RKO (cell line): ENCODE measurements around the gene PIP5KL1.

Experiments used
- DNase-seq: peaks from one replicate; pipeline ENCODE4 v3.0.0-alpha.2; 2016; ENCODE audit warnings: low spot score

Gene PIP5KL1

DNA sequence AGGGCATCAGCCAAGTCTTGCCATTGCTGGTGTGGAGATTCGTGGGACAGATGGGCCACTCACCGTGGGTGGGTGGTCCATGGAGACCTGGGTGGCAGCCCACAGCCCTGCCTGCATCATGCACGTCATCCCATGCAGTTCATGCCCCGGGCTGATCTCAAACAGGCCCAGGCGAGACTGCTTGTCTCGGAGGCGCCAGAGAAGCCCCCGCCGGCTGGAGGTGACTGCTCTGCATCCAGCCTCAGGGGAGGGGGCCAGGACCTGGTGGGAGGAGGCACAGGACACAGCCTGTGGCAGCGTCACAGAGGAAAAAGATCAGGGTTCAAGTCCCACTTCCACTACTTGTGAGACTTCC, 975 bp downstream of the PIP5KL1 start:
- no peak for DNase-seq

DNA sequence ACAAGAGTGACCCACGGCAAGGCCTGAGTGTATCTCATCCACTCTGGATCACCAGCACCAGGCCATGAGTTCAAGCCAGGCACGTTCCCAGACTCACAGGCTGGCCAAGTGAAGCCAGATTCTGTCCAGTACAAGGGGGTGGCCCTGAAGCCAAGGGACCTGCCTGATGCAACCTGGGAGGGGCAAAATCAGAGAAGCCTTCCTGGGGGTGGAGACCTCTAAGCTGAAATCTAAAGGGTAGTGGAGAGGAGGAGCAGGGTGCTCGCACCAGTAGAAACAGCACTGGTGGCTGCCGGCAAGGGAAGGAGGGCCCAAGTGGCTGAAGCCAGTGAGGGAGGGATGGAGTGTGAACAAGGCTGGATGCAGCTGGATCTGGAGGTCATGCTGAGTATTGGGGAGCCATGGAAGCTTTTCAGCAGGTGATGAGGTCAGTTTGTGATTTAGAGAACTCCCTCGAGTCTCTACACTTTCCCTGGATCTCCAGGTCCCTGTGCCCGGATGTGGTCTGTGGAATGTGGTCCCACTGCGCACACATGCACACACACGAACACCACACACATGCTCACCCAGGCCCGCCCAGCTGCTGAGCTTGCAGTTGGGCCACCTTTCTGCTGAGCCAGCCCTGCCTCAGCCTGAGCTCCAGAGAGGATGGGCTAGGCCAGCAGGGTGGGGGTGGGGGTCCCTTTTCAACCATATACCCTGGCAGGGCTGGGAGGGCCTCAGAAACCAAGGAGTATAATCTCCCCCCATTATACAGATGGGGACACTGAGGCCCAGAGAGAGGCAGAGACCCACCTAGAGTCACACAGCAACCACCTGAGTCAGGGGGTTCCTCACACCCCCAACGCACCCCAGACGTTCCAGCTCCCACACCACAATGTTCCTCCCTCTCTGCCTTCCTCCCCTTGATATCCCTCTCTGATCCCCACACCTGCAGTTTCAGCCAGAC, 1.6 kb downstream of the PIP5KL1 start:
- no peak for DNase-seq

DNA sequence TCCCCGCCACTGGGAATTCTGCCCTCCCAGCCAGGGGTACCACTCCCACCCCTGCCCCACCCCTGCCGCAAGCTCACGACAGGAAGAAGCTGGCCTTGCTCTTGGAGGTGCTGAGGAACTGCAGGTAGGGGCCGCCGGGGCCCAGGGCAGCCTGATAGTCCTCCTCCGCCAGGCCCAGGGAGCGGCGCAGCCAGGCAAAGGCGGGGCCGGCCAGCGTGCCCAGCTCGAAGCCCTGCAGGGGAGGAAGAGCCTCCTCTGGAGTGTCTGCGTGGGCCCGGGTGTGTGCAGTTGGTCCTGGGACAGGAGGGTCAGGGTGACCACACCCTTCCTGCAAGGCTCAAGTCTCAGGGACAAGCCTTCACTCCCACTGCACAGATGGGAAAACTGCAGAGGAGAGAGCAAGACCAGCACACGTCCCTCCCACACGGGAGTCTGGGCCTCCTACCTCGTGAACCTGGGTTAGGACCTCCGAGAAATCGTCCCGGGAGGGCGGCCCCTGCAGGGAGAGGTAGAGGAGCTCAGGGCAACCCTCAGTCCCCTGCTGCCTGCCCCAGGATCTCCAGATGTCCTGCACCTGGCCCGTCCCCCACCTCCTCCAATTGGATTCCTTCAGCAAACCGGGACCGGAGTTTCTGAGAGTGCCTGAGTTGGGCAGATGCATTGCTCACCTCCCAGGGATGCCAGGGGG, 2.4 kb downstream of the PIP5KL1 start:
- DNase-seq = no peak

DNA sequence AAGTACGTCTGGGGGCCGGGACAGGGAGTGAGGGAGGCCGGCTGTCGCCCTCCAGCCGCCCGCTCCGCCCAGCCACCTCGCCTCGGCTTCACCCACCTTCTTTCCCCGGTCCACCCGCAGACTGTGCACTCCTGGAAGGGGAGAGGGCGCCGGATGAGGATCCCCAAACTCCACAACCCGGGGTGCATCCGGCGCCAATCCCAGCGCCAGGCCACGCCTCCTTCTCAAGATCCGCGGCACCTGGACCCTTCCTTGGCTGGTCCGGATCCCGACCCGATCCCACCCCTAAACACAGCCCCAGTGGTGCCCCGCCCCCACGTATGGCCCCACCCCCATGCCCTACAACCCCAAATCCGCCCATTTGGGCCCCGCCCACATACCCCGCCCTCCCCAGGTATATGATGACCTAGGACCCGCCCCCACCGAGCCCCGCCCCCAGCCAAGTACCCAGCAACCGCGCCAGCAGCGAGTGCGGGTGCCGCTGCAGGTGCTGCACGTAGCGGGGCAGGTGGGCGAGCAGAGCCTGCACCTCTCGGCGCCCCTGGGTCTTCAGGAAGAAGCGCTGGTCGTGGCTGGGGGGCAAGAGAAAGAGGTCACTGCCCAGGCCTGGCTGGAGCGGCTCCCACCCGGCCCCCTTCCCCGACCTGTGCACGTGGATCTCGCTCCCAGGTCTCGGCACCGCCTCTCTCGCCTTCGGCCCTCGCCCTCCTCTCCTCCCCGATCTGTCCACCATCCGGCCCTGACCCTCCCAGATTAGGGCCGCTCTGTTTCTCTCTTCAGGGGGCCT, 3.2 kb downstream of the PIP5KL1 start:
- DNase-seq = peak; percentile 61

DNA sequence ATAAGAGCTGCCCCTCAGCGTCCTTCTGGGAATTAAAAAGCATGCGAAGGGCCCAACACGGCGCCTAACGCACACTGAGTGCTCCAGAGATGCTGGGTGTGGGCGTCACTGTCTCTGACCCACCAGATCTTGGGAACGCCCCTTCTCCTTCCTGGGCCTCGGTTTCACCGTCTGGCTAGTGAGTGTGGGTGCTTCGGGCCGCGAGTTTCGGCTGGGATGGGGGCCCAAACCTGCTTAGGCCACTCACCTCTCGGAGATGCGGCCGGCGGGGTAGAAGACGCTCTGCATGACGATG, 3.7 kb downstream of the PIP5KL1 start:
- peak; percentile 79 for DNase-seq

DNA sequence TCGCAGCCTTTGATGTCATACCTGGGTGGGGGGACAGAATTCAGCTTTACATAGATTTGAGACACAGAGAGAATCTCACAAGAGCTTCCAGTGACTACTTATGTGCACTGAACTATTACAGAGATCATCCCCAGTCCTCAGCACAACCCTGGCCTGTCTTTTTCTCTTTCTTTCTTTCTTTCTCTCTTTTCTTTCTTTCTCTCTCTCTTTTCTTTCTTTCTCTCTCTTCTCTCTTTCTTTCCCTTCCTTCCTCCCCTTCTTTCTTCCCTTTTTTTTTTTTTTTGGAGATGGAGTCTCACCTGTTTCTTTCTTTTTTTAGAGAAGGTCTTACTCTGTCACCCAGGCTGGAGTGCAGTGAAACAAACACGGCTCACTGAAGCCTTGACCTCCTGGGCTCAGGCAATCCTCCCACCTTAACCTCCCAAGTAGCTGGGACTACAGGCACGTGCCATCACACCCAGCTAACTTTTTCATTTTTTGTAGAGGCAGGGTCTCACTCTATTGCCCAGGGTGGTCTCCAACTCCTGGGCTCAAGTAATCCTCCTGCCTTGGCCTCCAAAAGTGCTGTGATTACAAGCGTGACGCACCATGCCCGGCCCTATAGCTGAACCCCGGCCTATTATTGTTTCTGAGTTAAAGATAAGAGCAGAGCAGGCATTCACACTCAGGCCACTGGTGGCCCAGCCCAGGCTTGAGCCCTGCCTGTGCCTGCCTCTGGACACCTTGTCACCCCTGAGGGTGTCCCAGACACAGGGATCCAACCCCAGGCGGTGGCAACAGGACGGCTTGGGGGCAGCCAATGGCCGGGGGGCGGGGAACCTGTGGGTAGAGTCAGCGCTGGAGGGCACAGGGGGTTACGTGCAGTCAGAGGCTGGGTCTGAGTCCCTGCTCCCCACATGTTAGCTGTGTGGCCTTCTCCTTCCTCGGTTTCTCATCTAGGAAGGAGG, 4.3 kb downstream of the PIP5KL1 start:
- peak; percentile 83 for DNase-seq

DNA sequence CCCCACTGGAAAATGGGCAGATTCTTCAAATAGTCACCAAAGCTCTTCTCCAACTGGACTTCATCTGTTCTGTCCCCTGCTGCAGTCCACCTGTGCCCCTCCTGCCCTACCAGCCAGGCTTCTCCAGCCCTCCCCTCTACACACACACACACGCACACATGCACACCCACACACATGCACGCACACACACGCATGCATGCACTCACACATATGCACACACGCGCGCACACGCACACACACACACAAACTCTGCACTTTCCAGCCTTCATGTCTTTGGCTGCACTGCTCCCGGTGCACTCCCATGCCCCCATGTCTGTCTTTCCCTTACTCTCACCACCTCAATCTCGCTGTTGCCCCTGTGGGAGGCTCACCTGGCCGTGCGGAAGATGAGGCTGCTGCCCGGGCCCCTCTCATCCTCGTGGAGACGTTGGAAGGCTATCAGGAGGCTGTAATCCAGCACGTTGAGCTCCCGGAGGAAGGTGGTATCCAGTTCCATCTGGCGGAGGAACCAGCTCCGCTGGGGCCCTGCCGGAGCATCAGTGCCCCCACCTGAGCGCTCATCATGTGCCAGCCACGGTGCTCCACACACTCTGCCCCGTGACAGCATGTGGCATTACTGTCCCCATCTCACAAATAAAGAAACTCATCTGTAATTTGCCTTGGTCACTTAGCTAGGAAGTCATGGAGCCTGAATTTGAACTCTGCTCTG, 5.7 kb downstream of the PIP5KL1 start:
- no peak for DNase-seq

DNA sequence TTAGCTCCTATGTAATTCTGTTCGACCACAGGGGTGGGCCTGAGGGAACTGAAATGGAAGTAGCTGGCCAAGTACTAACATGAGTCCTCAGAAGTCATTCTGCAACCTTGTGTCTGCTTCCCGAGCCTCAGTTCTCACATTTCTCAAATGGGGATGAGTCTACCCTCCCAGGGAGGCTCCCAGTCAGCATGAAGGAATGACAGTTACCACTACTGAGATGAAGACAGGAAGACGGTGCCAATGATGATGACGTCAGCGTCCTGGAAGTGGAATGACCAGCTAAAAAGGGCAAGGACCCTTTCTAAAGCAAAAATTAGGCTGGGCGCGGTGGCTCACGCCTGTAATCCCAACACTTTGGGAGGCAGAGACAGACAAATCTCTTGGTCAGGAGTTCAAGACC, 6.8 kb downstream of the PIP5KL1 start:
- DNase-seq = peak; percentile 100

DNA sequence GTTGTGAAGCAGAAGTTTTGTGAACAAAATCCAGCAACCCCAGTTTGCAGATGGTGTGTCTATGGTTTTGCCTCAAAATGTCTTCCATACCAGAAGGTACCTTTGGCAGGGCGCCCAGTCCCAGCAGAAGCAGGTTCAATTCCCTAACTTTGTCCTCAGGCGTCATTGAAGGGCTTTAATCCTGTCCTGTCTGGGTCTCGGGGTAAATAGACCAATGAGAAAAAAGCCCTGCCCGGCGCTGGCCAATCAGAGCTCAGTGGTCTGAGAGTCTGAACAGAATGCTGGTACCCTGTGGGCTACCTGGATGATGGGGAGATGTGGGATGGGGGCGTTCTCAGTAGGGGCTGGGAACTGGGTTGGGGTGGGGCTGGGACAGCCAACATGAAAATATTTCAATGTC, 7.5 kb downstream of the PIP5KL1 start:
- DNase-seq = no peak

DNA sequence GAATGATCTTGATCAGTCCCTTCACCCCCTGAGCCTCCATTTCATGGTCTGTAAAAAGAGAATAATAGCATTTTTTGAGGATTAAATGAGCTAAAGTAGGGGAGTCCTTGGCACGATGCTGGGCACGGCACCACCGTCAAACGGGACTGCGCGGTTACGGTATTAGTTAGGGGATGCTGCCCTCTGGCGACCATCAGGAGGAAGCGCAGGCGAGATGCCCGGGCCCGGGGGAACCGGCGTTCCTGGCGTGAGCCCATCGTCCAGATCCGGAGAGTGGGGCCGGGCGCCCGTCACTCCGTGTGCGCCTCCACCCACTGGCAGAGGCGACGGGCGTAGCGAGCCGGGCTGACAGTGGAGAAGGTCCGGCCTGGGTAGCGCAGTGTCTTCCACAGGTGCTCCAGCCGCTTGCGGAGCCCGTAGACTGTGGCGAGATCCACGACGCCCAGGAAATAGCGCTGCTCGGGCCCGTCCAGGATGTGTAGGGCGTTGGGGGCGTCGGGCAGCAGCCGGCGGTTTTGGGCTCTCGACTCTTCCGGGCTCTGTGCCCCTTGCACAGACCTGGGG, 8.9 kb downstream of the PIP5KL1 start:
- DNase-seq = peak; percentile 87

DNA sequence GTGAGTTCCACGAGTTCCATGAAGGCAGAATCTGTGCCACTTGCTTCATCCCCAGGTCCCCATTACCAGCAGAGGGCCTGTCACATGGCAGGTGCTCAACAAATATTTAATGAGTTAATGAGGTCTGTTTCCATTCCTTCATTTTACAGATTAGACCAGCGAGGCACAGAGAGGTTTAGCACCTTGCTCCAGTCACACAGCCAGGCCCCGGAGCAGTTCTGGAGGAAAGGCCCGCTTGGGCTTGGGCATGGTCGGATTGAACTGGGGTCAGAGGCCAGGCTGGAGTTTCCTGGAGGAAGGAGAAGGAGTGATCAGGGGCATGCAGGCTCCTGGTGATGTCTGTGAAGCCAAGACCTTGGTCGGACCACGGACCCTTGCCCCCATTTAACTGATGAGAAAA, 9.8 kb downstream of the PIP5KL1 start:
- no peak for DNase-seq

DNA sequence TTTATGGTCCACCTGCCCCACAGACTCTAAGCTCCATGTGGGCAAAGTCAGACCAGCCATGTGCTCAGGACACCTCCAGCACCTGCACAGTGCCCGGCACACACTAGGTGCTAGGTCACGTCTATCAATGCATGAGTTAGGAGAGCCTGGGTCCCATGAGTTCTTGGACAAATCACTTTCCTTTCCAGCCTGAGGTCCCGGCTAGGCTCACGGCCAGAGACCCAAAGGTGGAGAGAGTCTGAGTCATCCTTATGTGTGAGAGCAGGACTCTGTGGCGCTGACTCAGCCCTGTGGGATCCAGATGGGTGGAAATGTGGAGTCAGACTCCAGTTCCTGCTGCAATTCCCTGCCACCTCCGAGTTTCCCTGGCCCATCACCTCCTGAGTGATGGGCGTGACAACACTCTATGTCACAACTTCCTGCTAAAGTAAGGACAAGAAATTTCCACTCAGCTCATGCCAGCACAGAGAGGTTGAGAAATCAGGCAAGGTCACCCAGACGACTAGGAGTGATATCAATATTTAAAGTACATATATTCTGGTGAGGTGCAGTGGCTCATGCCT, 11.2 kb downstream of the PIP5KL1 start:
- DNase-seq = peak; percentile 100

DNA sequence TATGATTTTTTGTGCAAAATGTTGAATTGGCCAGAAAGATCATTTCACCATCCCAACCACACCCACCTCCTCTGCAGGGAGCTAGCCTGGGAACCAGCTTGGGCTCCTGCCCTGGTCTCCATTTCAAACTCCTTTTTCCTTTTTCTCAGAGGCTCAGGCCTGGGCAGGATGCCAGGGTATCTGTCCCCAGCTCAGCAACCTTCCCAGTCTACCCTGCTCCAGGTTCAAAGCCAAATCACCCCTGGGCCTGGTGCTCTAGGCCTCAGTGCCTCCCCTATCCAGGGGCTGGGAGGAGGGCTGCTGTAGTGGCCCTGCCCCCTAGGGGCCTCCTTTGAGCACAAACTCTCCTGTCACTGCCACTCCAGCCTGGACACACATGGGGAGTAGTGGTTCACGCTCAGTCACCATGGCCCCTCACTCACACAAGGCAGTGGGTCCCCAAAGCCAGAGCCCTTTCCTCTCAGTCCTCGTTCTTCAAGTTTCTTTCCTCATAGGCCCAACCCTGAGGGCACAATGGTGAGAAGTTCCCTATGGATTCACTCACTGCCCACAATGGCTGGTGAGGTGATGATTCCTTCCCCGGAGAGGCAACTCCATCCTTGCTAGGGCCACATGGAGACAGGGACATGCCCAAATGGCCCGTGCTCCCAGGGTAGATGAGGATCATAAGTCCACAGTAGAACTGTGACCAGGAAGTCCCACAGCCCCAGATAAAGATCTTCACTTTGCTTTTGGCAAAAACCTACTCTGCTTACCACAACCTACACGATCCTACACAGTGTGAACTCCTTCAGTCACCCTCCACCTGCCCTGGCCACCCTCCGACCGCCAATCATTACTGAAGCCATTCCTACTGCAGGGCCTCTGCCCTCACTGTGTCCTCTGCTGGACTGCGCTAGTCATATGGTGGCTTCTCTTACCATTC, 12.1 kb downstream of the PIP5KL1 start:
- peak; percentile 80 for DNase-seq

DNA sequence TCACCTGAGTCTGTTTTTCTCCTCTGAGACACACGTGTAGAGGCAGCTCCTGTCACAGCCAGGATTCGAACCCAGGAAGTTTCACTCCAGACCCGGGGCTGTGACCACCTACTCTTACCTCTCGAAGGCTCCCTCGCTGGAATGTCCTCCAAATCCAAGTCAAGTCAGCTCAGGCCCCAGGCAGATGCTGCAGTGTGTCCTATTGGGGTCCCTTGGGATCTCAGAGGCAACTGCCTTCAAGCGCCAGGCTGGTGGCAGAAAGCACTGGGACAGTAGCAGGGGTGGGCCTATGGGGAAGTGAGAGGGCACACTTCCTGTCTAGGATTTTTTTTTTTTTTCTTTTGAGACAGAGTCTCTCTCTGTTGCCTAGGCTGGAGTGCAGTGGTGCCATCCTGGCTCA, 13.0 kb downstream of the PIP5KL1 start:
- peak; percentile 70 for DNase-seq

DNA sequence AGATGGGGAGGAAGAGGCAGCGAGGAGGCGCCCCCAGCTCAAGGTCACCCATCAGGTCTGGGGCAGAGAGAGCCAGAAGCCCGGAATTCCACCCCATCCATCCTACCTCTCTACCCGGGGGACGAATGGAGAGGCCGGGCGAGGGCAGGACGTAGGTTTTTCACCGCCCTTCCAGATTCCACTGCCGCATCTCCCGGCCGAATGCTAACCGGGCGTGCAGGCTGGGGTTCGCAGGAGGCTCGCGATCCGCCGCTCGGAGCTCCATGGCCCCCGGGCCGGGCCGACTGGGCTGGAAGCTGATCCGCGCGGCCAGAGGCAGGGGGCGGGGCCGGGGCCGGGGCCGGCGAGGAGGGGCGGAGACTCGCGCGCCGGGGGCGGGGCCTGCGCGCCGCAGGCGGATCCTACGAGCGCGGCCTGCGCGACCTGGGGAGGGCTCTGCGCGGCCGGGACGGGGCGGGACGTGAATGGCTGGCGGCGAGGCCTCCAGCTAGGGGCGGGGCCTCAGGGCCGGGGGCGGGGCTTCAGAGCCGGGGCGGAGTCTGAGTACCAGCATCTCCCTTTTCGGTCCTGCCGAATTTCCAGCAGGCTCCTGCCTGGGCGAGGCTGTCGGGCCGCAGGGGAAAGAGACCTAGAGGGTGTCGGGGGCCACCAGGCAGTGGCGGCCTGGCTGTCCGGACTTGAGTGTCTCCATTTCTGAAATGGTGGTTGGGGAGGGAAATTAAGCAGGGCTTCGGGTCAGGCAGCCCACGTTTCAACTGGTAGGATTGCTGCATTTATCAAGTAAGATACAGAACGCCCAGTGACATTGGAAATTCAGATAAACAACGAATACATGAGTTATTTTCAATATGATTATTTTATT, 13.6 kb downstream of the PIP5KL1 start, which contains the start of gene ST6GALNAC4:
TSS of gene ST6GALNAC4 (minus strand) at position 322 of the 862 bp plus-strand sequence. CDS start 622 bp downstream, outside the sequence.
- peak; percentile 97 for DNase-seq

DNA sequence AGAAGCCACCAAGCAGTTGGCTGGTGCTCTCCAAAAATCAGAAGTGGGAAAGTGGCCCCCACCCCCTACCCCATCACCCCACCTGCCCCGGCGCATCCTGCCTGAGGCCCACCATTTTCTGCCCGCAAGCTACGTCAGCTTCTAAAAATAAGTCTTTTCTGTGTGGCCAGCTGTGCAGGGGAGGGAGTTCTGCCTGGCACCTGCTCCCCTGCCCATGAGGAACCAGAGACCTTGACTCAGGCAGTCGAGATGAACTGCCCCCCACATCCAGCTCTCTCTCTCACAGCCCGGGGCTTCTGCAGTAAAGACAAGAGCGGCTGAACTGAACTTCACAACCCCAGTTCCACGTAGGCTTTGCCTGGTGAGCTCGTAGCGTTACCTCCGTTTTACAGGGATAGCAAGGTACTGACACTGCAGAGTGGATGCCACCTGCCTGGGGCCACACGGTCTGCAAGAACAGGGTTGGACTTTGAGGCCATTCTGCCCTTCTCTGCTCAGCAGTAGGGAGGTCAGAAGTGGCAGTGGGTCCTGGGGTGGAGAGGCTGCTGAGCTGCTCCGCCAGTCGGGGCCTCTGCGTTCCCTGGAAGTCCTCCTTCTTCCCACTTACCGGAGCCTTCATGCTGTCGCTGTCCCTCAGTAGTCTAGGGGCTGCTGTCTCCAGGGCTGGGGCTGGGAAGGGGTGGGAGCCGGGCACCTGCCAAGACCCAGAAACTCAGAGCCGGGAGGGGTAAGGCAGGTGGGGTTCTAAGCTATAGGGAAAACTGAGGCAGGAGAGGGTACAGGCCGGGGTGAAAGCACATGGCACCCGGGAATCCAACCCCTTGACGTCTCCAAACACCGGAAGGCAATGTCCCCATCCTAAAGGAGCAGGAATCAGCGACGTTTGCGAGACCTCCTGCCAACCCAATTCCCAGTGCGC, 14.5 kb downstream of the PIP5KL1 start:
- DNase-seq = peak; percentile 88

DNA sequence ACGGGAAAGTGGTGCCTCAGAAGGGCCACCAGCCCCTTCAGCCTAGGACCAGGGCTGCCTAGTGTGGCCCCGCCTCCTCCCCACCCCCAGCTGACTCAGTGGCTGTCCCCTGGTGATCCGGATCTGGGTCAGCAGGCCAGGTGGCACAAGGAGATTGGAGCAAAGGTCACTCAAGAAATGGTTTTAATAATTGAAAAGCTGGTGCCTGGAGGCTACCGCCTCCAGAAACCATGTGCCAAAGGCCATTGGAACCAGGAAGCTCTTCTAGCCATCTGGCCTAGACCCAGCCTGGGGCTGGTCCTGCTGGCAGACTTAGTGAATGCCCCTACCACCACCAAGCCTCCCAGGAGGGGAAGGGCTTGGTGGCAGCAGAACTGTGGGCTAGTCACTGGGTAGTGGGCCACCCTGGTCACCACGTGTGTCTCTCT, 15.2 kb downstream of the PIP5KL1 start:
- peak; percentile 99 for DNase-seq
